GM06990 (cell line): ENCODE results near the gene TFEB.

Source experiments
- DNase-seq: peaks from one replicate; pipeline ENCODE4 v3.0.0-alpha.2; 2011; ENCODE audit not compliant: insufficient read length; ENCODE audit errors: extremely low read depth
- H3K27me3 ChIP-seq: replicated peaks from 2 replicates; pipeline ENCODE4 v1.6.0; 2011; ENCODE audit warnings: low read length; ENCODE audit not compliant: control insufficient read depth, insufficient read depth
- H3K36me3 ChIP-seq: 2 replicates; pipeline ENCODE4 v1.5.1; 2011; ENCODE audit warnings: low read length; ENCODE audit not compliant: control insufficient read depth, insufficient read depth
- H3K4me3 ChIP-seq: replicated peaks from 2 replicates; pipeline ENCODE4 v1.5.1; 2011; ENCODE audit warnings: low read depth, mild to moderate bottlenecking, control low read depth, low read length
- TF ChIP-seq, protein P1 (sequence below): IDR thresholded peaks from 2 replicates; pipeline ENCODE4 v1.5.1; 2011; ENCODE audit warnings: low read length, control low read depth, mild to moderate bottlenecking, inconsistent platforms; ENCODE audit not compliant: insufficient read depth, poor library complexity, severe bottlenecking

Gene TFEB

DNA sequence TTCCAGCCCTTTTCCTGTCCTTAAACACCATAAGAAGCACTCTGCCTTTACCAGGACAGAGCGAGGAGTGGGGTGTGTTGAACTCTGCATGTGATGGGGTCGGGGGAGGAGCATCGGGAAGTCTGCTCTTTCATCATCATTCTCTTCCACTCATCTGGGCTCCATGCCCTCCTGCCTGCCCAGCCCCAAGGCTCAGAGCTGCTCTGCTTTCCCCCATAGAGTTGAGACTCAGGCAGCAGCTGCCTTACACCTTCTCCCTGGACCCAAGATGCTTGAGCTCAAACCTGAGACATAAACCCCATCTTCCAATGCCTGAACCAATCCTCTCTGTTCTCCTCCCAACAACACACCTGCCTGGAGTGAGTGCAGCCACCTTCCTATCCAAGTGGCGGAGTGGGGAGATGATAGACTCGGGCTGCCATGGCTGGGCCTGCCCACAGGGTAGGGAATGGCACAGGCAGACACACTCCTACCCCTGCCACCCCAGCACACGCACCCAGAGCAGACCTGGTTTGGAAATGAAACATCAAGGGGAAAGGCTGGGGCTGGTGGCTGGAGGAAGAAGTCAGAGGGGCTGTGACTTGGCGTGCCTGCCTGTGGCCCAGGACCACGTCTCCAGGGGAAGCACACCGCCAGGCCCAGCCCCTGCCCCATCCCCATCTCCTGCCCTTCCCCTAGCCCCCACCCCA lies 28.4 kb downstream of the TFEB start:
- Histone ChIP-seq H3K27me3 (no peaks in the 10 kb centered on the region), H3K4me3 (peak overlapping the region; percentile 52), H3K36me3 (peaks cover 16% of the 10 kb centered on the region)
- TF ChIP-seq, protein P1, sequence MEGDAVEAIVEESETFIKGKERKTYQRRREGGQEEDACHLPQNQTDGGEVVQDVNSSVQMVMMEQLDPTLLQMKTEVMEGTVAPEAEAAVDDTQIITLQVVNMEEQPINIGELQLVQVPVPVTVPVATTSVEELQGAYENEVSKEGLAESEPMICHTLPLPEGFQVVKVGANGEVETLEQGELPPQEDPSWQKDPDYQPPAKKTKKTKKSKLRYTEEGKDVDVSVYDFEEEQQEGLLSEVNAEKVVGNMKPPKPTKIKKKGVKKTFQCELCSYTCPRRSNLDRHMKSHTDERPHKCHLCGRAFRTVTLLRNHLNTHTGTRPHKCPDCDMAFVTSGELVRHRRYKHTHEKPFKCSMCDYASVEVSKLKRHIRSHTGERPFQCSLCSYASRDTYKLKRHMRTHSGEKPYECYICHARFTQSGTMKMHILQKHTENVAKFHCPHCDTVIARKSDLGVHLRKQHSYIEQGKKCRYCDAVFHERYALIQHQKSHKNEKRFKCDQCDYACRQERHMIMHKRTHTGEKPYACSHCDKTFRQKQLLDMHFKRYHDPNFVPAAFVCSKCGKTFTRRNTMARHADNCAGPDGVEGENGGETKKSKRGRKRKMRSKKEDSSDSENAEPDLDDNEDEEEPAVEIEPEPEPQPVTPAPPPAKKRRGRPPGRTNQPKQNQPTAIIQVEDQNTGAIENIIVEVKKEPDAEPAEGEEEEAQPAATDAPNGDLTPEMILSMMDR = no peak
- no peak for DNase-seq

DNA sequence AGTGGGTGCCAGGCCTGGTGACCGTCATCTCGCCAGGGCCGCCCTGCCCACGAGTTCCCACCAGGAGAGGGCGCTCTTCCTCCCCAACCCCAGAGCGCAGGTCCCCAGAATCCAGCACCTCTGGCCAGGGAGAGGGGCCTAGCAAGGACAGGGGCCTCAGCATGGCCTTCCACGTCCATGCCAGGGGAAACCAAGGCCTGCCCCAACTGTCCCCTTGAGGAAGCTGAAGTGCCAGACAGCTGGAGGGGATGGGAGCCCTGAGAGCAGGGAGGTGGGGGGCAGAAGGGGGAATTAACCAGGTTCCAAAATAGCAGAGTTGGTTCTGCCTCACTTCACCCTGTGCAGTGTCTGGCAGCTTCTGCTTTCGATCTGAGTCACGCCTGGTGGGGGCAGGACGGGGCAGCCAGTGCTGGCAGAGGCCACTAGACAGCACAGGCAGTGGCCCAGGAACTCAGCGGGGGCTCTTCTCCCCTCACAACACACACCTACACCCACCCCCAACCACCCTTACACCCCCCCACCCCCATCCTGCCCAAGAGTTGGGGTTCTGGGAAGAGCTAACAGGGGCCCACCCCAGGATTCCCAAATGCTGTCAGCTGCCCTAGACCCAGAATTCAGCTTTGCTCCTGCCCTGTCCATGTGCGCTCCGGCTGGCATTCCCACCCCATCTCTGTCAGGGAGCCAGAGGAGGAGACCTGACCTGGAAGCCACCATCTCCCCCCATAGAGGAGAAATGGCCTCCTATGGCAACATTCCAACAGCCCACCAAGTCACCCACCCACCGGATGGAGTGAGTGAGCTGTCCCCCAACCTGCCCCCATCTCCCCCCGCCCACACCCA lies 29.2 kb downstream of the TFEB start:
- DNase-seq = peak; percentile 88
- Histone ChIP-seq H3K4me3 (peak overlapping the region; percentile 77), H3K27me3 (no peaks in the 10 kb centered on the region), H3K36me3 (peaks cover 13% of the 10 kb centered on the region)
- TF ChIP-seq, protein P1 = peak; percentile 96

DNA sequence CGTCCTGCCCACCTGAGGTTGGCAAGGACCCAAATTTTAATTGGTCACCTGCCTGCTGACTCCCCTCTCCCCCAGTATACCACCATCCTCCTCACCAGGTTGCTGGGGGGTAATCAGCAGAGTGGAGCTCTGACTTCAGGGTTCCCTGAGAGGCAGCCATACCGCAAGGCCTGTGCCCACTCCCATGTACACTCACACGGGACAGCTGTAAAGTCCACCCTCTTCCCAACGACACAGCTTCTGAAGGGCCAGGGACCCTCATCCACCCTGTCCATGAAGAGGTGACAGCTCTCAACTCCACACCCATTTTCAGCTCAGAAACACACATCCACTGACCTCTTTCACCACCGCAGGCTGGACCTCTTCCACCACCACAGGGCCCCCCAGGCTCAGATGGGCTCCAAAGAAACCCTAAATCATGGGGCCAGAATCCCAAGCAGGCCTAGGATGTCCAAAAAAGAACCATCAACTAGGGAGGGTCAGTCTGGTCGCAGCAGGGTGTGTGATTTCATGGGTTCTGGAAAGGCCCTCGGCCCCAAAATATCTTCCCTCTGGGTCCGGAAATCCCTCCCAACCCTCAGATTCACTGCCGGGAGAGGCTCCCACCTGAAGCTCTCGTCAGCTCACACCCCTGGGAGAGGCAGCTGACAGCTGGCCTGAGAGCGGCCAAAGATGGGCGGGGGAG lies 30.0 kb downstream of the TFEB start:
- TF ChIP-seq, protein P1 = no peak
- Histone ChIP-seq H3K36me3 (peaks cover 18% of the 10 kb centered on the region), H3K27me3 (no peaks in the 10 kb centered on the region), H3K4me3 (peak overlapping the region; percentile 77)
- no peak for DNase-seq

DNA sequence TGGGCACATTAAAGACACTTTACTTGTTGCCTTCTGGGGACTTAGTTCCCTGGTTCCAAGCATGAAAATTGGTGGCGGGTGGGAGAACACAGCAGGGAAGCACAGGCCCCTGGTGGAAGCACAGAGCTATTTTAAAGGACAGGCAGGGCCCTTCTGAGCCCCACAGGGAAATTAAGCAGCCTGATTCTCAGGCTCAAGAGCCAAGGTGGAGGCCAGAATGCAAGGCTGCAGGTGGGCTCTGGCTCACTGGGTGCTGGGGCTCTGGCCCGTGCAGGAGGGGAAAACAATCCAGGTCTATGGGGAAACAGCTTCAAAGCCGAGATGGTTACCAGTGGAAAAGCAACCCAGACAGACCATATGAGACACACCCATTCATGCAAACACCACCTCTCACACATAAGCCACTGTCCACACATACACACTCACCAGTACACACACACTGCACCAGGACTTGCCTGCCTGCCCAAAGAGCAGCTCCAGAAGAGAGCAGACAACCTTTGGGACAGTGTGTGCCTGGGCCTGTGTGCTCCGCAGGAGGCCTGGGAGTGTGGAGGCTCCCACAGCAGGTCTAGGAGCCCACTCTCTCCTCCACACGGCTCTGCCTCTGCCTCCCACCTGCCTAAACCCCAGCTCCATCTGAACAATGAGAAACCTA lies 30.6 kb downstream of the TFEB start:
- Histone ChIP-seq H3K27me3 (no peaks in the 10 kb centered on the region), H3K36me3 (peaks cover 18% of the 10 kb centered on the region), H3K4me3 (peak overlapping the region; percentile 77)
- no peak for DNase-seq
- TF ChIP-seq, protein P1 = no peak

DNA sequence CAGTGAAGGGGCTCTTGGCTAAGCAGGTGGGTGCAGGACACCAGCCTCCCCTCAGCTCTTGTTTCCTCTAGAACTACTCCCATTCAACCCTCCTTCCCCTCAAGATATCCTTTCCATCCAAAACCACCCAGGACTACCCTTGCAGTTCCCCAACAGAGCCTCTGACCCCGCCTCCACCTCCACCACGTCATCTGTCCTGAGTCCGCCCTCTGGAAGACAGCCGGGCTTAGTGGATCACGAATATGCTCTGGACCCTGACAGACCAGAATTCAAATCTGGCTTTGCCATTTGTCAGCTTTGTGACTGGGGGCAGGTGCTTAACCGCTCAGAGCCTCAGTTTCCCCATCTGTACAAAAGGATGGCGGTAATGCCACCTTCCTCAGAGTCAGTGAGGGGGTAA lies 31.4 kb downstream of the TFEB start:
- H3K36me3 ChIP-seq = peaks cover 21% of the 10 kb centered on the region
- no peak for DNase-seq
- no peaks in the 10 kb centered on the region for H3K27me3 ChIP-seq
- peak overlapping the region; percentile 77 for H3K4me3 ChIP-seq
- TF ChIP-seq, protein P1 = no peak
